Thymus (tissue), 11 donors: ENCODE data around the gene CABLES1. TPM values are rescaled to one million over a fixed set of nuclear protein-coding genes. Genes with fewer than 3 reads are reported as not detected.
"Not testable (repeated sequence)": the region's sequence is repeated elsewhere in the genome, so short reads cannot be mapped to it uniquely, and the experiment has no call there.

Experiments used
- DNase-seq, 9 donors: peaks; one replicate each; pipeline ENCODE4 v3.0.0-alpha.2; 2013; ENCODE audit warnings: low spot score in 9 of 9, low read depth in 6 of 9, missing footprints in 1 of 9
- H3K27ac ChIP-seq, 2 donors: one replicate each; pipeline ENCODE4 v1.5.1; 2013; ENCODE audit warnings: control low read depth in 1 of 2, low read depth in 1 of 2, low read length in 1 of 2, mild to moderate bottlenecking in 1 of 2, moderate library complexity in 1 of 2
- H3K27me3 ChIP-seq, 2 donors: one replicate each; pipeline ENCODE4 v1.5.1; 2013; ENCODE audit warnings: low read length in 1 of 2; ENCODE audit not compliant: control insufficient read depth in 2 of 2, insufficient read depth in 1 of 2
- H3K36me3 ChIP-seq, 2 donors: one replicate each; pipeline ENCODE4 v1.5.1; 2013; ENCODE audit warnings: low read length in 1 of 2, mild to moderate bottlenecking in 1 of 2, moderate library complexity in 1 of 2; ENCODE audit not compliant: control insufficient read depth in 2 of 2, insufficient read depth in 2 of 2
- H3K4me1 ChIP-seq, 2 donors: one replicate each; pipeline ENCODE4 v1.5.1; 2013; ENCODE audit warnings: low read length in 2 of 2; ENCODE audit not compliant: control insufficient read depth in 2 of 2, insufficient read depth in 2 of 2
- H3K4me3 ChIP-seq, 2 donors: one replicate each; pipeline ENCODE4 v1.5.1; 2013; ENCODE audit warnings: low read length in 2 of 2, control low read depth in 1 of 2, mild to moderate bottlenecking in 1 of 2
- H3K9me3 ChIP-seq, 2 donors: one replicate each; pipeline ENCODE4 v1.5.1; 2013; ENCODE audit warnings: low read length in 1 of 2, mild to moderate bottlenecking in 1 of 2; ENCODE audit not compliant: control insufficient read depth in 2 of 2, insufficient read depth in 1 of 2
- WGBS: extraction: QIAGEN DNeasy Blood & Tissue Kit; methylation state at CpG from one replicate; pipeline ENCODE4 v1.1.7; 2013; 5-methylcytosine and 5-hydroxymethylcytosine counted together
- polyA plus RNA-seq: library from polyadenylated mRNA; stranded (reverse); fragments of 200-250 nt; gene quantifications from one replicate; pipeline ENCODE4 v1.2.3, GENCODE V29; 2013
- total RNA-seq: library from RNA; stranded (reverse); fragments of 120-200 nt; gene quantifications from one replicate; pipeline ENCODE4 v1.2.4, GENCODE V29; 2013
- donor health status: healthy.

The CABLES1 gene
- total and polyA plus RNA-seq, 2 donors: 5.1 to 6.7 TPM

DNA sequence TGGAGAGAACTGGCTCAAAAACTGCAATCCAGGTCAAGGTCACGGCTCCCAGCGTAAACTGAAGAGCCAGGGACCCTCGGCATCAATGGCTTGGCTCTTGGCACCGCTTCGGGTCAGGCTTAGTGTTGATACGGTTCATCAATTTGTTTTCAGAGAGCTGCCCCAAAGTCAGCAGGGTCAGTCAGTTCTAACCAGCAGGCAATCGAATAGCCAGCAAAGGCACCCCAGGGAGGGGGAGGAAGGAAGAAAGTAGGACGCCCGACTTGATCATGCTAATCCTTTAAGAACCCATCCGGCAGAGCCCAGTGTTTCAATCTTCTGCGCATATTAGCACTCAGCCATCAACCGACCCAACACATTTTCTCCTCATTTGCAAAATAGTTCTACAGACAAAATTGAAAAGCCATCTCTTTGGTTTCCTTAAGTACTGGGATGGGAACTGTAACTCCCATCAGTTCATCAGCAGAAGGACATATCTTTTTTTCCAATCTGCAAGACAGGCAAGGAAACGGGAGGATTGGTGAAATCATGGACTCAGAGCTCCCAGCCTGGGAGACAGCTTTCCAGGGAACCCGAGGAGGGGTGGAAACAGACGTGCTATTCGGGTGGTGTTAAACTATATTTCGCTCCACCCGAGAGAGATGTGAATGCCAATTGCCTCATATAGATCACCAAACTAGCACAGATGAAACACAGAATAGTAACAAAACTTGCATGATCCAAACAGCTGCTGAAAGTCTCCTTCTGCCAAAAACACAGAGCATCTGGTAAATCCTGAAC, 40.7 kb upstream of the CABLES1 start:
- H3K27me3 ChIP-seq: peaks cover 0 to 6% of the 10 kb centered on the region in 2 donors
- no peak for DNase-seq
- no peak overlapping the region for H3K4me3 ChIP-seq
- no peak overlapping the region for H3K27ac ChIP-seq
- WGBS: 92% methylated on average over 18 of the region's 18 CpGs
- H3K4me1 ChIP-seq: no peaks in the 10 kb centered on the region
- H3K36me3 ChIP-seq: no peaks in the 10 kb centered on the region
- peaks cover 0 to 4% of the 10 kb centered on the region in 2 donors for H3K9me3 ChIP-seq

DNA sequence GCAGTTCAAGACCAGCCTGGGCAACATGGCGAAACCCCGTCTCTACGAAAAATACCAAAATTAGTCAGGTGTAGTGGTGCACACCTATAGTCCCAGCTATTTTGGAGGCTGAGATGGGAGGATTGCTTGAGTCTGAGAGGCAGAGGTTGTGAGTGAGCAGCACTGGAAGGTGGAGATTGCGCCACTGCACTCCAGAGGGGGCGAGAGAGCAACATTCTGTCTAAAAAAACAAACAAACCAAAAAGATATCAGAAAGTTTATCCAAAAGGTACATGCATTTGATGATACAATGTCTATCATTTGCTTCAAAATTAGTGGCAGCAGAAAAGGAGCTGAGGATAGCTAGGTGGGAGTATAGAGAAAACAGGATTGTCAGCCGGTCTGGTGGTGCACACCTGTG, 39.8 kb upstream of the CABLES1 start:
- Histone ChIP-seq H3K9me3 (peaks cover 0 to 4% of the 10 kb centered on the region in 2 donors), H3K27ac (no peak overlapping the region), H3K27me3 (peaks cover 0 to 6% of the 10 kb centered on the region in 2 donors), H3K4me3 (no peak overlapping the region), H3K4me1 (no peaks in the 10 kb centered on the region), H3K36me3 (no peaks in the 10 kb centered on the region)
- DNase-seq: no peak
- WGBS: 87% methylated on average over 6 of the region's 6 CpGs

DNA sequence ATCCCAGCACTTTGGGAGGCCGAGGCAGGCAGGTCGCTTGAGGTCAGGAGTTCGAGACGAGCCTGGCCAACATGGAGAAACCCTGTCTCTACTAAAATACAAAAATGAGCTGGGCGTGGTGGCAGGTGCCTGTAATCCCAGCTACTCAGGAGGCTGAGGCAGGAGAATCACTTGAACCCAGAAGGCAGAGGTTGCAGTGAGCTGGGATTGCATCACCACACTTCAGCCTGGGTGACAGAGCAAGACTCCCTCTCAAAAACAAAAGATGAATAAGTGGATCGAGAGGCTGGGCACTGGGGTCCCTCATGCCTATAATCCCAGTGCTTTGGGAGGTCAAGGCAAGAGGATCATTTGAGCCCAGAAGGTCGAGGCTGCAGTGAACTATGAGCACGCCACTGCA, 38.3 kb upstream of the CABLES1 start:
- not testable (repeated sequence) for H3K9me3 ChIP-seq, DNase-seq, H3K36me3 ChIP-seq, H3K27me3 ChIP-seq, H3K4me1 ChIP-seq, H3K4me3 ChIP-seq, H3K27ac ChIP-seq
- 96% methylated on average over 8 of the region's 8 CpGs for WGBS

DNA sequence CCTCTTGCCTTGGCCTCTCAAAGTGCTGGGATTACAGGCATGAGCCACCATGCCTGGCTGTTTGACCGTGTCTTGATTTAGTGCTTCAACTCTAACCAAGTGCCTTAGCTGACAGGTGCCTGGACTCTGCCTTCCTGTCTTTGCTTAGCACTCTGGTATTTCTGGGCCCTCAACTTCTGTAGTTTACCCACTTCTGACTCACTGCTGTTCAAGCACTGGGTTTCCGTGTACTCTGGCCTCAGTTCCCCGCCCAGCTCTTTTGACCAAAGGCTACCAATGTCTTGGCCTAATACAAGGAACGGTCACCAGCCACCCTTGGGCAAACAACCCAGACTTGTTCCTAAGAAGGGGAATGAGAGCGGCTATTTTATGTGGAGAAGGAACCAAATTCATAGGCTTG, 35.7 kb upstream of the CABLES1 start:
- WGBS: 97% methylated on average over 5 of the region's 5 CpGs

DNA sequence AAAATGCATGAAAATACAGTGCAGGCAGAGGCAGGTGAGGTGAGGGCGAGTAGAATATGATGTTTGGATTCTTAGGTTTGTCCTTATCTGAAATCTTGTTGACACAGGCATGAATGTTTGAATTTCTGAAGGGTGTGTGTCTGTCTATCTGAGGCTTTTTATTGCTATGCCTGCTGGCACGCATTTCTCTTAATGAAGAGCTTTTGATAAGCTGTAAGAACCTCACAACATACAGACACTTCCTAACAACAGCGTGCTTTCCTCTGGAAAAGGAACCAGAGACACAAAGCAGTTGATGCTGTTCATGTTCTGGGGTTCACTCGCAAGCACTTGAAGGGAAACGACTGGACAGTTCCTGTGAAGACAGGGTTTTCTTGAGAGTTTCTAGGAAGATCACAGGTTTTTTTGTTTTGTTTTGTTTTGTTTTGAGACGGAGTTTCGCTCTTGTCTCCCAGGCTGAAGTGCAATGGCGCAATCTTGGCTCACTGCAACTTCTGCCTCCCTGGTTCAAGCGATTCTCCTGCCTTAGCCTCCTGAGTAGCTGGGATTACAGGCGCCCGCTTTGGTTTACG, 33.3 kb upstream of the CABLES1 start:
- no peak overlapping the region for H3K27ac ChIP-seq
- no peaks in the 10 kb centered on the region for H3K36me3 ChIP-seq
- H3K4me3 ChIP-seq: no peak overlapping the region
- no peak for DNase-seq
- H3K4me1 ChIP-seq: no peaks in the 10 kb centered on the region
- WGBS: 95% methylated on average over 12 of the region's 12 CpGs
- H3K27me3 ChIP-seq: no peaks in the 10 kb centered on the region
- H3K9me3 ChIP-seq: peaks cover 0 to 4% of the 10 kb centered on the region in 2 donors

More for the DNA sequence above, 35.7 kb upstream of the CABLES1 start:
- no peaks in the 10 kb centered on the region for H3K36me3 ChIP-seq
- no peak for DNase-seq
- H3K9me3 ChIP-seq: peaks cover 0 to 4% of the 10 kb centered on the region in 2 donors
- no peak overlapping the region for H3K4me3 ChIP-seq
- no peaks in the 10 kb centered on the region for H3K27me3 ChIP-seq
- no peaks in the 10 kb centered on the region for H3K4me1 ChIP-seq
- H3K27ac ChIP-seq: no peak overlapping the region

DNA sequence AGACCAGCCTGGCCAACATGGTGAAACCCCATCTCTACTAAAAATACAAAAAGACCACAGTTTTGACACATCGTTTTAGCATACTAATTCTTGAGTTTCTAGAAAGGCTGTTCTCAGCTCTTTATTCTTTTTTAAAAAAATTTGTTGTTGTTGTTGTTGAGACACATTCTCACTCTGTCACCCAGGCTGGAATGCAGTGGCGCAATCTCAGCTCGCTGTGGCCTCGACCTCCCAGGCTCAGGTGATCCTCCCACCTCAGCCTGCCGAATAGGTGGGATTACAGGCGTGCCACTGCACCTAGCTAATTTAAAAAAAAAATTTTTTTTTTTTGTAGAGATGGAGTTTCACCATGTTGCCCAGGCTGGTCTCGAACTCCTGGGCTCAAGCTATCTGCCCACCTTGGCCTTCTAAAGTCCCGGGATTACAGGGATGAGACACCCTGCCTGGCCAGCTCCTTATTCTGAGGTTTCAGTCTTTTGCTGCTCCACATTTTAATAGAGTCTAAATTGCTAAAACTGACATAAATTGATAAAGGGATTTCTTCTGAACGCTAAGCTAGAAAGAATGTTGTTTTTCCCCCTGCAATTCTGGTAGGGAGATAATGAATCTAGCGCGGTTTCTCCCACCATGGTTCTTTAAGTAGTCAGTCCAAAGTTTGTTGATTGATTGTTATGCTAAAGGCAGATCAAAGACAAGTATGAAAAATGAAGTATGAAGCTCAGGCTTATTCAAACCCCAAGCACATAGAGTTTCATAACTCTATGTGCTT, 32.6 kb upstream of the CABLES1 start:
- DNase-seq: no peak
- 98% methylated on average over 11 of the region's 11 CpGs for WGBS

DNA sequence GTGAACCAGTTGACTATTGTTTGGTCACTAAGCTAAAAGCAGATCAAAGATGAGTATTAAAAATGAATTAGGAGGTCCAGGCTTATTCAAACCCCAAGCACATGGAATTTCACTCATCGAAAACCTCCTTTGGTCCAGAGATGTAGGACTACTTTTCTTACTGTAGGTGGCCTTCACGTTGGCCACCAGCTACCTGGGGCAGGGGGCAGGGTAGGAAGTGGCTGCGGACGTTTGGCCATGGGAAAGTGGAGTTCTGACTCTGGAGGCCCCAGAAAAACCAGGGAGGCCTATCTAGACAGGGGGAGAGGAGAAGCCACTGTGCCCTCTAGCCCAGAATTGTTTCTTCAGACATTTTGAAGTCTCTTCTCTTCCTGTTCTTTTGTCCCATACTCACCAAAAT, 31.8 kb upstream of the CABLES1 start:
- DNase-seq: no peak
- no peaks in the 10 kb centered on the region for H3K36me3 ChIP-seq
- WGBS: 97% methylated on average over 4 of the region's 4 CpGs

More for the DNA sequence above, 32.6 kb upstream of the CABLES1 start:
- no peak overlapping the region for H3K4me3 ChIP-seq
- peaks cover 0 to 4% of the 10 kb centered on the region in 2 donors for H3K9me3 ChIP-seq
- H3K27ac ChIP-seq: no peak overlapping the region
- no peaks in the 10 kb centered on the region for H3K27me3 ChIP-seq
- H3K36me3 ChIP-seq: no peaks in the 10 kb centered on the region
- no peaks in the 10 kb centered on the region for H3K4me1 ChIP-seq

DNA sequence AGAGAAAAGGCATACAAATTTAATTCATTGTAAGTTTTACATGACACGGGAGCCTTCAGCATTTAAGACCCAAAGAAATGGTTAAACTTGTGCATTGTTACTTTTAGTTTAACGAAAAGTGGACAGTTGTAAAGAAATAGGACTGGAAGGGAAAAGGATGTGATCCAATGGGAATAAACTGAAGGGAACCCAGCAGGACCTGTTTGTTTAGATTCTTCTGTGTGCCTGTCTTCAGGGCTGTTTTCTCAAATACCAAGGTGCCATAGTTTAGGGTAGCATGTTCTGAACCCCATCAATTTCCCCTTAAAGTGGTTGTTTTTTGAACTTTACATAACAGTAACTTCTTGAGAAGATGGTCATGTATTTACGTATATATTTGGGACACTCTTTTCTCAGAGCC, 30.3 kb upstream of the CABLES1 start:
- DNase-seq: no peak
- H3K4me3 ChIP-seq: no peak overlapping the region
- no peaks in the 10 kb centered on the region for H3K36me3 ChIP-seq
- 98% methylated on average over 3 of the region's 3 CpGs for WGBS
- no peaks in the 10 kb centered on the region for H3K27me3 ChIP-seq
- H3K9me3 ChIP-seq: no peaks in the 10 kb centered on the region
- no peaks in the 10 kb centered on the region for H3K4me1 ChIP-seq
- H3K27ac ChIP-seq: no peak overlapping the region

More for the DNA sequence above, 31.8 kb upstream of the CABLES1 start:
- no peaks in the 10 kb centered on the region for H3K4me1 ChIP-seq
- H3K27me3 ChIP-seq: no peaks in the 10 kb centered on the region
- no peak overlapping the region for H3K4me3 ChIP-seq
- peaks cover 0 to 2% of the 10 kb centered on the region in 2 donors for H3K9me3 ChIP-seq
- no peak overlapping the region for H3K27ac ChIP-seq
